Activated CD8-positive, alpha-beta T cell treated with anti-CD3 and anti-CD28 coated beads for 36 hours (primary cell): ENCODE results near the gene C1orf159. TPM values are rescaled to one million over a fixed set of nuclear protein-coding genes. Genes with fewer than 3 reads are reported as not detected.
"Not testable (repeated sequence)": the region's sequence is repeated elsewhere in the genome, so short reads cannot be mapped to it uniquely, and the experiment has no call there.

Source experiments
- ATAC-seq: fragments of 200-7000 bp; cut with Tn5 transposase; one replicate; pipeline ENCODE4 v1.10.0; 2021; ENCODE audit warnings: mild to moderate bottlenecking, moderate library complexity
- CTCF ChIA-PET: fragments of 350-600 bp; sonication (Branson Sonifier 250); formaldehyde crosslinking; loops from one replicate; lab custom pipeline; 2021; ENCODE audit warnings: antibody characterized with exemption; lab: Charles Lee
- POLR2A ChIA-PET: fragments of 350-600 bp; sonication (Branson Sonifier 250); formaldehyde crosslinking; loops from one replicate; lab custom pipeline; 2021; ENCODE audit warnings: antibody characterized with exemption; lab: Charles Lee
- DNase-seq: peaks from one replicate; pipeline ENCODE4 v3.0.0-alpha.2; 2020
- H3K27ac Mint-ChIP-seq: one replicate; pipeline ENCODE4 v1.8.0; 2021; ENCODE audit warnings: mild to moderate bottlenecking, mixed read lengths
- H3K27me3 Mint-ChIP-seq: one replicate; pipeline ENCODE4 v1.8.0; 2021; ENCODE audit warnings: mixed read lengths
- H3K36me3 Mint-ChIP-seq: one replicate; pipeline ENCODE4 v1.8.0; 2021; ENCODE audit warnings: low read depth, mixed read lengths
- H3K4me1 Mint-ChIP-seq: one replicate; pipeline ENCODE4 v1.8.0; 2021; ENCODE audit warnings: low read depth, mixed read lengths
- H3K4me3 Mint-ChIP-seq: one replicate; pipeline ENCODE4 v1.8.0; 2021; ENCODE audit warnings: mild to moderate bottlenecking, moderate library complexity, mixed read lengths
- H3K9me3 Mint-ChIP-seq: one replicate; pipeline ENCODE4 v1.8.0; 2021; ENCODE audit warnings: mixed read lengths
- CTCF ChIP-seq: fragments of 200-600 bp; IDR thresholded peaks from one replicate; pipeline ENCODE4 v1.8.0; 2022; ENCODE audit warnings: antibody characterized with exemption, mild to moderate bottlenecking
- intact Hi-C: fragments of 100-400 bp; cut with micrococcal nuclease; formaldehyde crosslinking; loops from one replicate; pipeline ENCODE4 v1.10.0; 2022
- total RNA-seq, 2 experiments: library from RNA; stranded (reverse); gene quantifications; one replicate each; pipeline ENCODE4 v1.2.3, GENCODE V29; 2021

C1orf159 gene
- total RNA-seq, 2 experiments from 2014 or later = 17.5 to 20.3 TPM

GRCh38 chr1:1081311-1082238, 34.3 kb downstream of the C1orf159 start:
- POLR2A ChIA-PET = interaction anchor here (1.0 to 3.2 kb wide), 4 partner anchors 9 to 44 kb away, joined by 3 to 15 read pairs (median 4); no protein-coding TSS in a partner anchor
- ATAC-seq (no peak), DNase-seq (no peak)
- Mint-ChIP-seq H3K4me1 (peaks cover 7% of the 10 kb centered on the region), H3K27ac (no peak overlapping the region), H3K36me3 (no peaks in the 10 kb centered on the region), H3K9me3 (no peaks in the 10 kb centered on the region), H3K27me3 (no peaks in the 10 kb centered on the region), H3K4me3 (no peak overlapping the region)
- CTCF ChIA-PET = no interaction called here
- intact Hi-C loops = no loop called here
- TF ChIP-seq CTCF = no peak

DNA sequence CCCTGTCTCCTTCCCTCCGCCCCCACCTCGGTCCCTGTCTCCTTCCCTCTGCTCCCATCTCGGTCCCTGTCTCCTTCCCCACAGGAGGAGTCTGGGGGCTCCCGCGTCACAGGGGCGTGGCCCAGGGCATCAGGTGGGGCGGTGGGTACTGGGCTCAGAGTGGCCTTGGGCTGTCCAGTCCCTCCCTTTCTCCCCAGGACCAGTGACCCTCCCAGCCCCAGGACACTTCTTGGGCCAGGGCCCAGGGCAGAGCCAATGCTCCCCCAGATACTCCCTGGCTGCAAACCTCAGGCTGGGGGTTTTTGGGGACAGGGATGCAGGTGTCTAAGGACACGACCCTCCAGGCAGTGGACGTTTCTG, 35.0 kb downstream of the C1orf159 start:
- H3K9me3 Mint-ChIP-seq = no peaks in the 10 kb centered on the region
- ChIA-PET POLR2A (no interaction called here), CTCF (no interaction called here)
- intact Hi-C loops = no loop called here
- TF ChIP-seq CTCF = no peak
- H3K4me1 Mint-ChIP-seq = peaks cover 7% of the 10 kb centered on the region
- no peak overlapping the region for H3K4me3 Mint-ChIP-seq
- no peak overlapping the region for H3K27ac Mint-ChIP-seq
- no peaks in the 10 kb centered on the region for H3K36me3 Mint-ChIP-seq
- no peak for DNase-seq
- no peak for ATAC-seq
- H3K27me3 Mint-ChIP-seq = no peaks in the 10 kb centered on the region

DNA sequence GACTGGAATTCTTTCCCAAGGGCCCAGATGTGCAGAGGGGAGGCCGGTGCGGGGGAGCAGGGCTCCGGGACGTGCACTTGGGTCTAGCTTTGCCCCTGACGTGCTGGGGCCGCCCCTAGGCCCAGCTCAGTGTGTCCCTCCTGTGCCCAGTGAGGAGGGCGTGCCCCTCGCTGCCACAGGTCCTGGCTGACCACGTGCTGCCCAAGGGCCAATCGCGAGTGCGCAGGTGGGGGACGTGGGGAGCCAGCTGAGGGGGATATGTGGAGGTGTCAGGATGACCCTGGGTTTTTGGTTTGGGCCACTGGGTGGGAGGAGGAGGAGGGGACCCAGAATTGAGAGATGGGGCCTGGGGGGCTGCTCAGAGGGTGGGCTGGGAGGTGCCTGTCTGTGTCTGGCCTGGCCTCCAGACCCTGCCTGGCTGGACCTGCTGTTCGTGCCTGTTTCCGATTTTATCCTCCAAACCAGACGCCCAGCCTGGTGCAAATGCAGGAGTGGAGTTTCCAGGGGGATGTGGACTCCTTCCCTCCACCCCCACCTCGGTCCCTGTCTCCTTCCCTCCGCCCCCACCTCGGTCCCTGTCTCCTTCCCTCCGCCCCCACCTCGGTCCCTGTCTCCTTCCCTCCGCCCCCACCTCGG, 35.6 kb downstream of the C1orf159 start:
- Mint-ChIP-seq H3K27ac (no peak overlapping the region), H3K27me3 (no peaks in the 10 kb centered on the region), H3K4me3 (no peak overlapping the region), H3K36me3 (no peaks in the 10 kb centered on the region), H3K9me3 (no peaks in the 10 kb centered on the region), H3K4me1 (peaks cover 7% of the 10 kb centered on the region)
- CTCF ChIA-PET = no interaction called here
- DNase-seq (peak; percentile 60), ATAC-seq (peak; percentile 62)
- TF ChIP-seq CTCF = no peak
- intact Hi-C loops = no loop called here
- POLR2A ChIA-PET = interaction anchor here (1.2 to 1.7 kb wide), 3 partner anchors 9 to 12 kb away, joined by 4 to 6 read pairs (median 5); no protein-coding TSS in a partner anchor

DNA sequence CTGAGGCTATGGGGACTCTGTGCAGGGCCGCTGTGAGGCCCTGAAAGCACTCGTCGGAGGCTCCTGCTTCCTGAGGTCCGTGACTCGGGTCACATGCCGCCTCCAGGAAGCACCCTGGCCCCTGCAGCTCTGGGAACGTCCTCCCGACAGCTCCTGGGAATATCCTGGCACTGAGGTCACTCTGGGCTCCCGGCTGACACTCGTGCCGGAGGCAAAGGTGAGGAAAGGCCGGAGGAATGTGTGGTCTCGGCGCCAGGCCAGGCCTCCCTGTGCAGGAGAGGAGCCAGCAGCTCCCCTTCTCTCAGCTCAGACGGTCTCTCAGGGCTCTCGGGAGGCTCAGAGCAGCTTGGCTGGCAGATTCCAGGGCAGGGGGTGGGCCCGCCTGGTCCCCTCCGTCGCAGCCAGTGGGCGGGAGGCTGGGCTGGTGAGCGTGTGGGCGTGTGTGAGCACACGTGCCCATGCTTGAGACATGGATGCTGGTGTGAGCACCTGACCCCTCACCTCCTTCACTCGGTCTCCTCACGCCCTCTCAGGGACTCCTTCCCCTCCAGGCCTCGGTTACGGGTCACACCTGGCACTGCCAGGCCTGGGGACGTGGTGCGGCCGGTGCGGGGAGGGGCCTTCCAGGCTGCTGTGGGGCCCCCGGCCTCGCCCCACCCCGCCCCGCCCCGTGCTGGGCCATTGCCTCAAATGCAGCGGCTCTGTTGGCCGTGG, 36.3 kb downstream of the C1orf159 start:
- DNase-seq = peak; percentile 80
- POLR2A ChIA-PET = interaction anchor here (1.2 to 1.7 kb wide), 3 partner anchors 8 to 13 kb away, joined by 4 to 6 read pairs (median 5); no protein-coding TSS in a partner anchor
- H3K4me3 Mint-ChIP-seq = peak overlapping the region; percentile 56
- peak overlapping the region; percentile 78 for H3K27ac Mint-ChIP-seq
- no peaks in the 10 kb centered on the region for H3K36me3 Mint-ChIP-seq
- intact Hi-C loops = no loop called here
- no peaks in the 10 kb centered on the region for H3K9me3 Mint-ChIP-seq
- TF ChIP-seq CTCF = no peak
- ATAC-seq = peak; percentile 77
- CTCF ChIA-PET = no interaction called here
- H3K4me1 Mint-ChIP-seq = peaks cover 7% of the 10 kb centered on the region
- peaks cover 3% of the 10 kb centered on the region for H3K27me3 Mint-ChIP-seq

GRCh38 chr1:1077396-1077795, 38.5 kb downstream of the C1orf159 start:
- POLR2A ChIA-PET, H3K4me3 Mint-ChIP-seq, H3K4me1 Mint-ChIP-seq: not testable (repeated sequence)

More at GRCh38 chr1:1077396-1077795, 38.5 kb downstream of the C1orf159 start:
- H3K36me3 Mint-ChIP-seq, intact Hi-C loops, DNase-seq, ATAC-seq, CTCF ChIA-PET, H3K27me3 Mint-ChIP-seq, H3K9me3 Mint-ChIP-seq, H3K27ac Mint-ChIP-seq: not testable (repeated sequence)
